Occipital lobe (tissue), 2 donors: ENCODE measurements around the gene RHOA. TPM values are rescaled to one million over a fixed set of nuclear protein-coding genes. Genes with fewer than 3 reads are reported as not detected.
A peak's percentile ranks its signal among the peaks of the same experiment; 100 is the strongest.
"Not testable (repeated sequence)": the region's sequence is repeated elsewhere in the genome, so short reads cannot be mapped to it uniquely, and the experiment has no call there.

ENCODE experiments used
- DNase-seq: peaks from one replicate; lab custom pipeline; 2025; lab: John Stamatoyannopoulos, UW
- total RNA-seq: library from RNA; depleted of rRNA; stranded (reverse); fragments of >200 nt; gene quantifications from one replicate; pipeline ENCODE4 v1.2.3, GENCODE V29; 2014

The RHOA gene
- total RNA-seq, 1 donor from 2014 or later: 146 TPM

DNA sequence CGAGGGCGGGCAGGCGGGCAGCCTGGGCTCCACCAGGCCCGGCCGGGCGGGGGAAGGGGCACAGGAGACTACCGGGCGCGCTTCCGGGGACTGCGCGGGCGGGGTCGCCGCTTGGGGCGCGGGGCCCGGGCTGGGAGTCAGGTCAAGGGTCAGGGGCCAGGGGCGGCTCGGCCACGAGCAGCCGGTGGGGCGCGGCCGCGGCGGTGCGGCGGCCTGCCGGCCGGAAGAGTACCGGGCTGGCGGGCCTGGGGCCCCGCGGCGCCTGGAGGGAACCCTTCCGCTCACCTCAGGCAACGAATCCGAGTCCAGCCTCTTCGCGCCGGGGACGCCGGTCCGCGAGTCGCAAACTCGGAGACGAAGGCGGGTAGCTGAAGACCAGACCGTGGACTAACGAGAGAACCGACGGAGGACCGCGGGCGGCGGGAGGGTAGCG, 225 bp downstream of the RHOA start:
- peak; percentile 37 for DNase-seq

DNA sequence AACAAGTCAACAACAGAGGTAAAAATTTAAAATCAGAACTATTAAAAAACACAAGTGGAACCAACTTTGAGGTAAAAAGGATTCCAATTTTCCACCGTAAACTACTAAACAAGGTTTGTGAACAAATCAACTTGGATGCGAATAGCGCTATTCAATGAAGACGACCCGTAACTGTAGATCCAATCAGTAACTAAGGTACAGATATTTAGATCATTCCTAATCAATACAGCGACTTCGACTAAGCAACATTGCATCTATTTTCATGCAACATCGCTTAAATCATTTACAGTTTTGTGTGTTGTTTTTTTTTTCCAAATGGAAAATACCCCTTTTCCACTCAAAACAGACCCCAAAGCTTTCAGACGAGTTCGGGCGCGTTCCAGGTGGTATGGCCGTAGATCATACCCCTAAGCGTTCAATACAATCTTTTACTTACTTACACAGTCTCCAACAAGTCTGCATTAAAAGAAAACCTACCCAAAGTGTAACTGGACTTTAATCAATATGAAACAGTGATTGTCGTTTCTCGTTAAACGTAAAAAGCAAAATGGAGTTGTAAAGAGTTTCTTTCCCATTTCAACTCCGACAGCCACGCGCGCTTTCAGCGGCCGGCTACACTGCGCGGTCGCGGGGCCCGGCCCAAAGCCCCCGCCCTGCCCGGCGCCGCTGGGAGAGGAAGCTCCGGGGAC, 786 bp downstream of the RHOA start:
- no peak for DNase-seq

- DNase-seq: no peak
Observed at GRCh38 chr3:49410066-49410845, 1.5 kb downstream of the RHOA start.

DNA sequence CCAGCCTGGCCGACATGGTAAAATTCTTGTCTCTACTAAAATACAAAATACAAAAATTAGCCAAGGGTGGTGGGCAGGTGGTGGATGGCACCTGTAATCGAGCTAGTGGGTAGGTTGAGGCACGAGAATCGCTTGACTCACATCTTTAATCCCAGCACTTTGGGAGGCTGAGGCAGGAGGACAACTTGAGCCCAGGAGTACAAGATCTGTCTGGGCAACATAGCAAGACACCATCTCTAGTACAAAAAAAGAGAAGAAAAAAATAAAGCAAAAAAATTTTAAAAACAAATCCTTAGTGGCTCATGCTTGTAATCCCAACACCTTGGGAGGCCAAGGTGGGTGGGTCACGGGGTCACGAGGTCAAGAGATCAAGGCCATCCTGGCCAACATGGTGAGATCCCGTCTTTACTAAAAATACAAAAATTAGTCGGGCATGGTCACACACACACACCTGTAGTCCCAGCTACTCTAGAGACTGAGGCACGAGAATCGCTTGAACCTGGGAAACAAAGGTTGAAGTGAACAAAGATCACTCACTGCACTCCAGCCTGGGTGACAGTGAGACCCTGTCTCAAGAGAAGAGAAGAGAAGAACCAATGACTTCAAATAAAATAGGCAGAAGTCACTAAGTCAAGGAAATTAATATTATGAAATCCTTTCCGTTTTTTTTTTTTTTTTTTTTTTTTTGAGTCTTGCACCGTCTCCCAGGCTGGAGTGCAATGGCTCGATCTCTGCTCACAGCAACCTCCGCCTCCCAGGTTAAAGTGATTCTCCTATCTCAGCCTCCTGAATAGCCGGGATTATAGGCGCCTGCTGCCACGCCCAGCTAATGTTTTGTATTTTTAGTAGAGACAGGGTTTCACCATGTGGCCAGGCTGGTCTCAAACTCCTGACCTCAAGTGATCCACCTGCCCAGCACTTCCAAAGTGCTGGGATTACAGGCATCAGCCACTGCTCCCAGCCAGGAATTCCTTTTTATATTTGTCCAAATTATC, 4.9 kb downstream of the RHOA start:
- DNase-seq: no peak

DNA sequence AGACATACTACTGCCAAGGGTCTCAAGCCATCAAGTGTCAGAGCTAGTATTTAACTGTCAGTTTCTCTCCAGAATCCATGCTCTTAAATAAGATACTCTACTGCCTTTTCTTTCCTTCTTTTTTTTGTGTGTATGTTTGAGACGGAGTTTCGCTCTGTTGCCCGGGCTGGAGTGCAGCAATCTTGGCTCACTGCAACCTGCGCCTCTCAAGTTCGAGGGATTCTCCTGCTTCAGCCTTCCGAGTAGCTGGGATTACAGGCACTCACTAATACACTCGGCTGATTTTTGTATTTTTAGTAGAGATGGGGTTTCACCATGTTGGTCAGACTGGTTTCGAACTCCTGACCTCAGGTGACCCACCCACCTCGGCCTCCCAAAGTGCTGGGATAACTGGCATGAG, 6.2 kb downstream of the RHOA start:
- not testable (repeated sequence) for DNase-seq

GRCh38 chr3:49403891-49404290, 7.9 kb downstream of the RHOA start:
- DNase-seq: no peak

- no peak for DNase-seq
Observed at GRCh38 chr3:49401766-49402165, 10.0 kb downstream of the RHOA start.

DNA sequence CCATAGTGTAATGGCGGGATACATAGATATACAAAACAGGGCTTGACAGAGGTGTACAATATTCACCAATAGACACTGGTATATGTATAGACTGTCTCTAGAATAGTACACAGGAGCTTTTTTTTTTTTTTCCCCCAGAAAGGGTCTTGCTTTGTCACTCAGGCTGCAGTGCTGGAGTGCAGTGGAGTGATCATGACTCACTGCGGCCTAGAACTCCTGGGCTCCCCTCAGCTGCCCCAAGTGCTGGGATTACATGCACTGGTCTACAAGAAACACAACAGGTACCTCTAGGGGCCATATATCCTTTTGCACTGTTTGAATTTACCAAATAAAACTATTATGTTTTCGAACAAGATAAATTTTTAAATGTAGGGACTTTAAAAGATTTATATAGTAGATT, 12.3 kb downstream of the RHOA start:
- DNase-seq: no peak

- no peak for DNase-seq
Observed at GRCh38 chr3:49397470-49397869, 14.3 kb downstream of the RHOA start.

DNA sequence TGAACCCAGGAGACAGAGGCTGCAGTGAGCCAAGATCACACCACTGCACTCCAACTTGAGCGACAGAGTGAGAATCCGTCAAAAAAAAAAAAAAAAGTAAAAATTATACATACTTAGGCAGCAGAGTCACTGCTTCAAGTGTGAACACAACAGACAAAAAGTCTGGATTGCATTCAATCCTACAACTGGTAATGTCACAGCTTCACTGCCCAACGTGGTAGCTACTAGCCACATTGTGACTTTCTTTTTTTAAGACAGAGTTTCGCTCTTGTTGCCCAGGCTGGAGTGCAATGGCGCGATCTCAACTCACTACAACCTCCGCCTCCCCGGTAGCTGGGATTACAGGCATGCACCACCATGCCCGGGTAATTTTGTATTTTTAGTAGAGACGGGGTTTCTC, 20.5 kb downstream of the RHOA start:
- DNase-seq: not testable (repeated sequence)

DNA sequence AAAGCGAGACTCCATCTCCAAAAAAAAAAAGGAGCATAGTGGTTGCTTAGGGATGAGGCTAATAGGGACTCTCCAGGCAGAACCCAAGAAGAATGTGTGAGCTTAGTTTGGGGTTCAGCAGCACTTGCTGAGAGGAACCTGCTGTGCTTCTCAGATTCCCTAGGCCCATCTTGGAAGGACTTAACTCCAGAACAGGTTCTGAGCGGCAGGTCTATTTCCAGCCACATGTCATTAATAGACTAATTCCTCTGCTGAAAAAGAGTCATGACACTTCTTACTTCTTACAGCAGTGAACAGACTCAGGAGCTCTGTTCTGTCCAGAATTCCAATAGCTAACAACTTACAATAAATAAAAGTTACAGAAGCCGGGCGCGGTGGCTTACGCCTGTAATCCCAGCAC, 22.5 kb downstream of the RHOA start:
- no peak for DNase-seq

DNA sequence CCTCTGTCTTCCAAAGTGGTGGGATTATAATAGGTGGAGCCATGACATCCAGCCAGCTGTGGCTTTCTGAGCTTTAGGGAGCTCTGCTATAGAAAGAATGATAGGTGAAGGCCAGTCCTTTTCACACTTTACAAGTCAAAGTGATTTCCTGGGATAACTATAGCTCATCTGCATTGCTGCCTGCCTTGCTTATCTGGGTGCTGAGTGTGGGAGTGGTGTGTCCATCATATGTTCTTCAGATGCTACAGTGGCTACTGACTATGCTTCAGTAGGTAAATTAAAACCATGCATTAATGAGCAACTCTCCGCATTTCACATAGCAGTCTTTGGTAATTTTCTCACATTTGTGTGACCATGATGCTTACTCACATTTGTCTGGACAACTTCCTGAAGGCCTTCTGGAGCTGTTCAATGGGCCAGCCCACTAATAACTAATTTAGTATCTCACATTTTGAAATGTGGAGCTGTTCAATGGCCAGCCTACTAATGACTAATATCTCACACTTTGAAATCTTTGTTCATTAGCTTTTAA, 23.4 kb downstream of the RHOA start:
- no peak for DNase-seq

DNA sequence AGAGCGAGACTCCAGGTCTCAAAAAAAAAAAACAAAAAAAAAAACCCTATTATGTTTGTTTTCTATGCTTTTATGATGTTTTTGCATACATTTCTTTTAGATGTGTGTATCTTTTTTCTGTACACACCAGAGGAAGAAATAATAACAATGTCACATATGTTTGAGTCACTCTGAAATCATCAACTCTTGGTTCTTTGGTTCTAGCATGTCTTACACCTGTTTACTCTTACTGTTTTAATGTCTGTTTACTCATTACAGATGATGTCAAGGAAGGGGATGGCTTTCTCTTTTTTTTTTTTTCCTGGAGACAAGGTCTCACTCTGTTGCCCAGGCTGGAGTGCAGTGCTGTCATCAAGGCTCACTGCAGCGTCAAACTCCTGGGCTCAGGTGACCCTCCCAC, 24.1 kb downstream of the RHOA start:
- no peak for DNase-seq

DNA sequence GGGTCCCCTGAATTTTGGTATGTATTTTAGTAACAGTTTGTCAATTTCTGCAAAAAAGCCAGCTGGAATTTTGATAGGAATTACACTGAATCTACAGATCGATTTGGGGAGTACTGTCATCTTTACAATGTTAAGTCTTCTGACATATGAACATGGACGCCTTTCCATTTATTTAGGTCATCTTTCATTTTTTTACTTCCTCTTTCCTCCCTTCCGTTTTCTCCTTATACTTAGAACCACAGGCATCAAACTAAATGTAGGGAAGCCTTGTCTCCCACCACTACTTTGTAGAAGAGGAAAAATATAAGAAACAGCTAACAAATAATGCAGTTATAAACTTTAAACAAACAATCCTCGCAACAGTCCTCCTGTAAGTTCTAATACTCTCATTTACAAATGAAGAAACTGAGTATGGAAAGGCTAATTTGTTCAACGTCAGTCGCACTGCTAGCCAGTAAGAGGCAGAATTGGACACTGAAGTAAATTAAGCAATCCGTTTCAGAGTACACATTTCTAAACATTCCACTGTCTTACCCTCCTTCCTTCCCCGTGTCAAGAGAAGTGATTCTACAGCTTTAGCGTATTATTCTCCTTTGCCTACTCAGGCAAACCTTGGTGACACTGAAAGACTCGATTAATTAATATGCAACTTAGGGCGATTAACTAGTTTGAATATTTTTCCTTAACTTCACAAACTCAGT, 25.6 kb downstream of the RHOA start:
- no peak for DNase-seq

DNA sequence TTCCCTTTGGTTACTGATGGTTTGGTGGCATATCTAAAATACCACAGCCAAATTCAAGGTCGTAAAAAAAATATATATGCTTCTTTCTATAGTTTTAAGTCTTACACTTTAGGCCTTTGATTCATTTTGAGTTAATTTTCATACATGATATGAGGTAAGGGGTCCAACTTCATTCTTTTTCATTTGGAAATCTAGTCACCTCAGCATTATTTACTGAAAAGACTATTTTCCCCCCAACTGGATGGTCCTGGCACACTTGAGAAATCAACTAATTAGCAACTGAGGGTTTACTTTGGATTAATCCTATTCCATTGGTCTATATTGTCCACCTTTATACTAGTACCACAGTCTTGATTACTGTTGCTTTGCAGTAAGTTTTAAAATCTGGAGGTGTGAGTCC, 26.2 kb downstream of the RHOA start:
- no peak for DNase-seq

- no peak for DNase-seq
Observed at GRCh38 chr3:49383387-49383786, 28.4 kb downstream of the RHOA start.

DNA sequence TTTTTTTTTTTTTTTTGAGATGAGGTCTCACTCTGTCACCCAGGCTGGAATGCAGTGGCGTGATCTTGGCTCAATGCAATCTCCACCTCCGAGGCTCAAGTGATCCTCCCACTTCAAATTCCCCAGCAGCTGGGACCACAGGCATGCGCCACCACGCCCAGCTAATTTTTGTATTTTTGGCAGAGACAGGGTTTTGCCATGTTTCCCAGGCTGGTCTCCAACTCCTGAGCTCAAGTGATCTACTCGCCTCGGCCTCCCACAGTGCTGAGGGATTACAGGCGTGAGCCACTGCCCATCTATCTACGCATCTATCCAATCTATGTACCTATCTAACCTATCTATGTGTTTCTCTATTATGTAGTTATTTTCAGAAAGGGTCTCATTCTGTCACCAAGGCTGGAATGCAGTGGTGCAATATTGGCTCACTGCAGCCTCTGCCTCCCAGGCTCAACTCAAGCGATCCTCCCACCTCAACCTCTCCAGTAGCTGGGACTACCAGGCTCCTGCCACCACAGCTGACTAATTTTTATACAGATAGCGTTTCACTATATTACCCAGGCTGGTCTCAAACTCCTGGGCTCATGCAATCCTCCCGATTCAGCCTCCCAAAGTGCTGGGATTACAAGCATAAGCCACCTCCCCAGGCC, 33.4 kb downstream of the RHOA start:
- no peak for DNase-seq

- no peak for DNase-seq
Observed at GRCh38 chr3:49377483-49377882, 34.3 kb downstream of the RHOA start.

GRCh38 chr3:49371946-49372345, 39.8 kb downstream of the RHOA start:
- no peak for DNase-seq

GRCh38 chr3:49370585-49371290, 41.0 kb downstream of the RHOA start:
- no peak for DNase-seq
